ENCODE data around the gene ASAP2.

Gene ASAP2

DNA sequence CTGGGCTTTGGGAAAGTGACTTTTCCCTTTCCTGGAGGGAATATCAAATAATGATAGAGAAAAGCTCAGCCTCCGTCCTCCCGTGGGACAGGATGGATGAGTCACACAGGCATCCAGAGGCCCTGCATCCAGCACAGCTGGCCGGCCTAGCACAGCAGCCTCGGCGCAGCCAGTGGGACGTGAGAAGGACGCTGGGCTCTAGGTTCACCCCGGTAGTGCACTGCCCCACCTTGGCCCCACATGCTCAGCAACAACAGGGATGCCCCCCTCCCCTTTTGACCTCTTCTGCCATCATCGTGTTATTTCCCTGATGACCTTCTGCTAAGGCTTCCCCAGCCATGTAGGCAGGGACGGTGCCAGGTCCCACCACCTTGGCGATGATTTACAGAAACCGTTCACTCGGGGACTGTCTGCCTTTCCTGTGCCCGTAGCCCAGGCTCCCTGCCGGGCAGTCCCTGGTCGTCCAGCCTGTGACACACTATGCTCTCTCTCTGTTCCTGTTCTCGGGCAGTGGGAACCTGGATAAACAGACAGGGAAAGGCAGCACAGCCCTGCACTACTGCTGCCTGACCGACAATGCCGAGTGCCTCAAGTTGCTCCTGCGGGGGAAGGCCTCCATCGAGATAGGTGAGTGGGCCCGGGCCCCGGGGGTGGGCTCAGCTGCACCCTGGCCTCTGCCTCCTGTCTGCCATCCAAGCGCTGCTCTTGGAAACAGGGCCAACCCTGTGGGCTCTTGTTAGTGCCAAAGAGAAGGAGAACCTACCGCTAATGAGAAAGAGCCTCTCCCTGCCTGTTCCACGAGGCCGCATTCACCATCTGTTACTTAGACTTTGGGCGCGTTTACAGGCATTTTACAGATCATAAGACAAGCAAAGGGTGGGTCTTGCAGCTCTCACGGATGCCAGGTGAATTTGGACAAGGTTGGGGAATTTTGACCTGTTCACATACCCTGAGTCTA is 172.1 kb downstream of the ASAP2 start:
- TF ChIP-seq, protein P1, sequence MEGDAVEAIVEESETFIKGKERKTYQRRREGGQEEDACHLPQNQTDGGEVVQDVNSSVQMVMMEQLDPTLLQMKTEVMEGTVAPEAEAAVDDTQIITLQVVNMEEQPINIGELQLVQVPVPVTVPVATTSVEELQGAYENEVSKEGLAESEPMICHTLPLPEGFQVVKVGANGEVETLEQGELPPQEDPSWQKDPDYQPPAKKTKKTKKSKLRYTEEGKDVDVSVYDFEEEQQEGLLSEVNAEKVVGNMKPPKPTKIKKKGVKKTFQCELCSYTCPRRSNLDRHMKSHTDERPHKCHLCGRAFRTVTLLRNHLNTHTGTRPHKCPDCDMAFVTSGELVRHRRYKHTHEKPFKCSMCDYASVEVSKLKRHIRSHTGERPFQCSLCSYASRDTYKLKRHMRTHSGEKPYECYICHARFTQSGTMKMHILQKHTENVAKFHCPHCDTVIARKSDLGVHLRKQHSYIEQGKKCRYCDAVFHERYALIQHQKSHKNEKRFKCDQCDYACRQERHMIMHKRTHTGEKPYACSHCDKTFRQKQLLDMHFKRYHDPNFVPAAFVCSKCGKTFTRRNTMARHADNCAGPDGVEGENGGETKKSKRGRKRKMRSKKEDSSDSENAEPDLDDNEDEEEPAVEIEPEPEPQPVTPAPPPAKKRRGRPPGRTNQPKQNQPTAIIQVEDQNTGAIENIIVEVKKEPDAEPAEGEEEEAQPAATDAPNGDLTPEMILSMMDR (IDR thresholded peaks at IDR 0.05; ENCODE audit: low read depth, low read length, missing control alignments) = no peak
- peak; percentile 67 for DNase-seq (ENCODE audit: extremely low read depth, low read depth)
- H3K4me3 ChIP-seq (replicated peaks; ENCODE audit: low read depth, low read length) = no peak overlapping the region

DNA sequence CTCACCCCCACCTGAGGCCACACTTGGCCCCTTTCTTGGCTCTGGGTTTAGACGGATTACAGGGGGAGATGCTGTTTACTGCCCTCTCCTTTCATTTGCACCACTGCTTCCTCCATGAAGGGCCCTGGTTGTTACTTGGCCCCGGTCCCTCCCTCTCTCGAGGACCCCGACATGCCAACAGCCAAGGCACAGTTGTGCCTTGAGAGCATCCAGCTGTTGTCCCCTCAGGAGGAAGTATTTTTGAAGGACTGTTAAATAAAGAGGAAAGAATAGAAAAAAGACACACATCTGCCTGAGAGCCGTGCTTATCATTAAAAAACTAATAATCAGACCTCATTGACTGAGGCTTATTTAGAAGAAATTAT is 172.8 kb downstream of the ASAP2 start:
- TF ChIP-seq, protein P1 (IDR thresholded peaks at IDR 0.05; ENCODE audit: low read depth, low read length, missing control alignments) = no peak
- no peak for DNase-seq (ENCODE audit: extremely low read depth, low read depth)

DNA sequence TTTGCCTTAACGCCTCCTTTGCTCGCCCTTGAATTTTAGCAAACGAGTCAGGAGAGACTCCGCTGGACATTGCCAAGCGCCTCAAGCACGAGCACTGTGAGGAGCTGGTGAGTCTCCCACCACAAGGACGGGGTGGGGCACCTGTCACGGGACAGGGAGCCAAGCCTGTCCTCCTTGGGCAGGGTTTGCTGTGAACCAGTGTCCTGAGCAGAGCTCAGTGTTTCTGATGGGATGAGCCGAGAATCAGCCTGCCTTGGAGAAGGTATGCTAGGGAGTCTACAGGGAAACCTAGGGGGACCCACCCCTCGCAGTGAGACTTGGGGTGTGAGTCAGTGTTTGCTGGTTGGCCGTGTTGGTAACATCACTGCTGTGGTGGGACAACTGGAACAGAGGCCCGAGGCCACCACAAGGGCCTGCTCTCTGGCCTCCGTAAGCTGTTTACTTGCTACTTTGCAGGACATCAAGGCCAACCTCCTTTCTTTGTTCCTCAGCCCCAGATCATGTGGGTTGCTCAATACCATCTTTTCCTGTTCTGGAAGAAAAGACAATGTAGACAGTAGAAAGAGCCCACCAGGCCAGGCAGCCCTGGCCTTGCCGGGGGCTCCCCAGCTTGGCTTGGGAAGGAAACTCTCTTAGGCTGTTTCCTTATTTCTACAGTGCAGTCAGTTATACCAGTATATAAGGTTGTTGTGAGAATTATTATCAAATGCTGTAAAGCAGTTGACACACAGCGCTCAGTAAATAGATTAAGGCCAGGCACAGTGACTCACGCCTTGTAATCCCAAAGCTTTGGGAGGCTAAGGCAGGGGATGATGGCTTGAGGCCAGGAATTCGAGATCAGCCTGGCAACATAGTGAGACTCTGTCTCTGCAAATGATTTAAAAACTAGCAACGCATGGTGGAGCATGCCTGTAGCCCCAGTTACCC is 174.4 kb downstream of the ASAP2 start:
- H3K4me3 ChIP-seq (replicated peaks; ENCODE audit: low read depth, low read length) = no peak overlapping the region
- peak; percentile 85 for DNase-seq (ENCODE audit: extremely low read depth, low read depth)
- TF ChIP-seq, protein P1 (IDR thresholded peaks at IDR 0.05; ENCODE audit: low read depth, low read length, missing control alignments) = no peak

More for the DNA sequence above, 172.8 kb downstream of the ASAP2 start:
- no peak overlapping the region for H3K4me3 ChIP-seq (replicated peaks; ENCODE audit: low read depth, low read length)

DNA sequence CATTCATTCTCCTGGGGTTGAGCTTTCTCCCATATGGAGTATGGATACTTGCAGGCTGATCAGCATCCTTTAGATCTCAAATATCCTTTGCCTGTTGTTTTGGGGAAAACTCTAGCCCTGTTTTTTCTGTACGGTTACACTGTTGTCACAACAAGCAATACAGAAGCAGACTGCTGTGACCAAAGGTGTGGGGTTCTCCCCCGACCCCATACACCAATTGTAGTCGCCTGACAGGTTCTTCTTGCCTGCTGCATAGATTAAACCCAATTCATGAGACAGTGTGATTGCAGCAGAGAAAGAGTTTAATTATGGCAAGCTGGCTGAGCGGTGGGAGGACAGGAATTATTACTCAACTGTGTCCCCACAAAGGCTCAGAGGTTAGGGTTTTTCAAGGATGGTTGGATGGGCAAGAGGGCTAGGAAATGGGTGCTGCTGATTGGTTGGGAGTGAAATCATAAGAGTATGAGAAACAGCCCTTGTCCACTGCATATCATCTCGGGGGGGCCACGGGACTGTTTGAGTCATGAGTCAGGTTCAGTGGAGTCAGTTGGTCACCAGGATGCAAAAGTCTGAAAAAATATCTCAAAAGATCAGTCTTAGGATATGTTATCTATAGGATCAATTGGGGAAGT is 176.1 kb downstream of the ASAP2 start:
- DNase-seq (ENCODE audit: extremely low read depth, low read depth) = no peak
- H3K4me3 ChIP-seq (replicated peaks; ENCODE audit: low read depth, low read length) = no peak overlapping the region
- TF ChIP-seq, protein P1 (IDR thresholded peaks at IDR 0.05; ENCODE audit: low read depth, low read length, missing control alignments) = no peak

DNA sequence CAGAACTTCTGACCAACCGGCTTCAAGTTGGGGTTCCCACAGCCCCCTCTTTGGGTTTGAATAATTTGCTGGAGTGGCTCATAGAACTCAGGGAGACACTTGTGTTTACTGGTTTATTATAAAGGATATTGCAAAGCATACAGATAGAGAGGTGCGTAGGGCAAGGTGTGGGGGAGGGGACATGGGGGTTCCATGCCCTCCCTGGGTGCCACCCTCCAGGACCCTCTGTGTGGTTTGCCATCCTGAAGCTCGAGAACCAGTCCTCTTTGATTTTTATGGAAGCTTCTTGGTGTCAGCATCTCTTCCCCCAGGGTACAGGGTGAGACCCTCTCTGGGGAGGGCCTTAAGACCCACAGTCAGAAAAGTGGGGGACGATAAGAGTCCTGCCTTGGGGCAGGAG is 177.9 kb downstream of the ASAP2 start:
- DNase-seq (ENCODE audit: extremely low read depth, low read depth) = no peak
- H3K4me3 ChIP-seq (replicated peaks; ENCODE audit: low read depth, low read length) = no peak overlapping the region
- TF ChIP-seq, protein P1 (IDR thresholded peaks at IDR 0.05; ENCODE audit: low read depth, low read length, missing control alignments) = no peak

DNA sequence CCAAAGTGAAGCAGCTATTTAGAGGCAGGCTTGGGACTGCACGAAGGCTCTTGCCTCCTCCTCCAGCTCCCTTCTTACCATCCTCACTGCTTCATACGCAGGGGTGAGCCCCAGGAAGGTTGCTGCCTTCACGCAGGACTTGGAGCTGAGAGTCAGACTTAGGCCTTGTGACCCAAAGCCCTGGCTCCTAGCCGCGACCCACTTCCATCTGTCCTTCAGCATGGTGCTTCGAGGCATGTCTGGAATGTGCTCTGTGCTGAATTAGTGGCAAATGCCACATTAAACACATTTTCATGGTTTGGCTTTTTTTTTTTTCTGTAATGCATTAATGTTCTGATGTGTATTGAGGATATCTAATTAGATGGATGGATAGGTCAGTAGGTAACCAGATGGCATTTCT is 179.2 kb downstream of the ASAP2 start:
- TF ChIP-seq, protein P1 (IDR thresholded peaks at IDR 0.05; ENCODE audit: low read depth, low read length, missing control alignments) = no peak
- no peak overlapping the region for H3K4me3 ChIP-seq (replicated peaks; ENCODE audit: low read depth, low read length)
- no peak for DNase-seq (ENCODE audit: extremely low read depth, low read depth)

All from HFF-Myc (cell line).